ENCODE measurements around the gene KSR1.
"Not testable (repeated sequence)": the region's sequence is repeated elsewhere in the genome, so short reads cannot be mapped to it uniquely, and the experiment has no call there.

KSR1 gene

DNA sequence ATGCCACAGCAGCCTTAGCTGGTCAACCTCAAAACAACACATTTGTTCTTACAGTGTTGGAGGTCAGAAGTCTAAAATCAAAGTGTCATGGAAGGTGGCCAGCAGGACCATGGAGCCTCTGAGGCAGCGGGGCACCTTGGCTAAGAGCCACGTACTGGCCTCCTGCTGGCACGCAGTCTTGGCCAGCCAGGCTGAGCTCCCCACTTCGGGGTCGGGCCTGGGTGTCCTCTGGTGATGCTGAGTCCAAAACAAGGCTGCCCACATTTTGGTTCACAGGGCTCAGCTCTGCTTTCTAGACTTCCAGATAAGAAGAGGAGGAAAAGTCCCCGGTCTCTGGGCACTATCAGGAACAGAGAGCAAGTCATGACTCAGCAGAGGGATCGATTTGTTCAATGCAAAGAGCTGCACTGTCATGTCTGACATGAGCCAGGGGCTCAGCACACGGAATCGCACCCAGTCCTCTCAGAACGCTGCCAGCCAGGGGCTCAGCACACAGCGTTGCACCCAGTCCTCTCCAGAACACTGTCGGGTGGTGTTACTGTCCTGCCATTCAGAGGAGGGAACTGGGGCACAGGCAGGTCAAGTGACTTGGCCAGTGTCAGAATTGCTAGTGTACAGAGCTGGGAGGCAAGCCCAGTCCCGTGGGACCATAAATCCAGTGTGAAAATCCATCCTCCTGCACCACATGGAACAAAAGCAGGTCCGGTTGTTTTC lies 177.2 kb downstream of the KSR1 start:
- DNase-seq (ENCODE audit: low read depth, low spot score) = no peak

DNA sequence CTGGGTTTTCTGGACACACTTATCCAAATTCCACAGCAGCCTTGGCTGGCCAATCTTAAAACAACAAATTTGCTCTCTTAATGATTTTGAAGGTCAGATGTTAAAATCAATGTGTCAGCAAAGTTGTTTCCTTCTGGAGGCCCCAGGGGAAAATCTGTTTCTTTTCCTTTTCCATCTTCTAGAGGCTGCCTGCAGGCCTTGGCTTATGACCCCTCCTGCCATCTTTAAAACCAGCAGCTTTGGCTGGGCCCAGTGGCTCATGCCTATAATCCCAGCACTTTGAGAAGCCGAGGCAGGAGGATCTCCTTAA lies 177.7 kb downstream of the KSR1 start:
- DNase-seq (ENCODE audit: low read depth, low spot score) = no peak

DNA sequence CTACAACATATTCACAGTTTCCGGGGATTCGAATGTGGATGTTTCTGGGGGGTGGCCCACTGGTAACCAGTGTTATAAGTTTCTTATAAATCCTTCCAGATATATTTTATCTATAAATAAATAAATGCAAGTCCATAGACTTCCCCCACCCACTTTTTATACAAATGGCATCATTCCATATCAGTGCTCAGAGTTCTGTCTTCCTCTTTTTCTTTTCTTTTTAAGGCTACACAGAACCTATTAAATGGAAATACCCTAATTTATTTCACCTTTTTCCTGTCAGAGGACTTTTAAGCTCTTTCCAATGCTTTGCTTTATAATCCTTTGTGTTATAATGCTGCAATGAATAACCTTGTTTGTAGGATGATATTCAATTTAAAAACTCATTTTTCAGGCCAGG lies 178.5 kb downstream of the KSR1 start:
- DNase-seq (ENCODE audit: low read depth, low spot score) = no peak

DNA sequence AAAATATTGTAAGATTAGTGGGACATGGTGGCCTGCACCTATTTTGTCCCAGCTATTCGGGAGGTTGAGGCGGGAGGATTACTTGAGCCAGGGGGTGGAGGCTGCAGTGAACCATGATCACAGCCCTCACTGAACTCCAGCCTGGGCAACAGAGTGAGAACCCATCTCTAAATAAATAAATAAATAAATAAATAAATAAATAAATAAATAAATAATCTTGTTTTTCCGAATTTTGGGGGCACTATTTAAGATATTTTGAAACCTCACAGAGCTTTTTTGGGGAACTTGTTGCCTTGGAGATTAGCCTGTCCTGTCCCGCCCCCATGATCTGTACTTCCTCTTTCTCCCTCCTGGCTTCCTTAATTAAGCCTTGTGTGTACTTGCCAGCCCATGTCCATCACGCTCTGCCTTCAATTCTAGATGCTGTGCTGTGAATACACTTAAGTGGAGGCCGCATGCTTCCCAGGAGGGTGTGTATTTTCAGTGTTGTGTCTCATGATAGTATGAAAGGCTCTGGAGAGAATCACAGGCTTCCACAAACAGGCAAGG lies 179.1 kb downstream of the KSR1 start:
- DNase-seq (ENCODE audit: low read depth, low spot score) = no peak

DNA sequence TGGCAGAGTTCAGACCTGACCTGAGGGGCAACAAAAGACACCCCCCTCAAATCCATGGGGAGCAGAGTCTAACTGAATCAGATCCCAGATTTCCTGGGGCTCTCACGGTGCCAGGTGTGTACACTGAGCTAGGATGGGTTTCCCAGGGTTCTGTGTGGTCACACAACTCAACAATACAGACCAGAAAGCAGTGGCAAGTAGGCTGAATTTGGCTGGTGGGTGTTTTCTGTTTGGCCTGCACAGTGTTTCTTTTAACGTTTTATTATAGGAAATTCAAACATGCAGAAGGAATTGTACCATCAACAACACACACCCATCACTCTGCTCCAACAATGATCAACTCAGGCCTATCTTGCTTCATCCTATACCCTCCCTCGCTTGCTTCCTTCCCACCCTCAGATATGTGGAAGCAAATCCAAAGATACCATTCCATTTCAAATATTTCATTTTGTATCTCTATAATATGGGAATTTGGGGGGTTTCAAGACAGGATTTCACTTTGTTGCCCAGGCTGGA lies 179.8 kb downstream of the KSR1 start:
- not testable (repeated sequence) for DNase-seq (ENCODE audit: low read depth, low spot score)

DNA sequence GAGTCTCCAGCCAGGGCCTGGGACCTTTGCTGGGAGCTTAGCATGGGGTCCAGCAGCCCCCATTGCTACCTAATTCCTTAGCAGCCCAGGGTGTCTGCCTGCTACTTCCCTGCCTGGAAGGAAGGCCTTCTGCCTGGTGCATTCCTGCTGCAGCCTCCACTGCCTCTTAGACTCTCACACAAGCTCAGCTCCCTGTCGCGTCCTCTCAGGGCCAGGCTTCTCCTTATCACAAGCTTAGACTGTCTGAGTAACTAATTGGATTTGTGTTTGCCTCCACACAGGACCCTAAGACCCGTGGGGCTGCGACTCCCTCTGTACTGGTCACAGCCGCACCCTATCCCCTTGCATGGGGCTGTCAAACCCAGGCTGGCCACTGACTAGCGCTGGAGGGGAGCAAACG lies 181.6 kb downstream of the KSR1 start:
- DNase-seq (ENCODE audit: low read depth, low spot score) = not testable (repeated sequence)

DNA sequence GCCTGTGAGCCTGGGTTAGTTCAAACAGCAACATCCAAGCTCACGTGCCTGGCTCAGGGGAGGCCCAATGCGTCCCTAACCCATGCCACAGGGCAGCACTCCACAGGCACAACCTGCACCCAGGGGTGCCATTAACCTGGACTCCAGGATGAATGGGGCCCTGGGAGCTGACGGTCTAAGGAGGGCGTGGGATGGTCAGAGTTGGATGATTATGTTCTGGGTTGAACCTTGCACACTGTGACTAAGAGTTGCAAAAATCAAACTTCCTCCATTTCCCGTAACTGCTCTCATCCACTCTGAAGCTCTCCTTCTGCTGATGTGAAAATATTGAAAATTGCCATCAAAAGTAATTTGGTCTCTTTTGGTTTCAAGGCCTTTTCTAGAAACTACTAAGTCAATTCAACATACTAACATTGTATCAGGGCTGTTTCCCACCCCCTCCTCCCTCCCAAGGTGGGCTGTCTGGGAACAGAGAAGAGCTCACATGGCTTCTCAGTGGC lies 182.2 kb downstream of the KSR1 start:
- DNase-seq (ENCODE audit: low read depth, low spot score) = not testable (repeated sequence)

DNA sequence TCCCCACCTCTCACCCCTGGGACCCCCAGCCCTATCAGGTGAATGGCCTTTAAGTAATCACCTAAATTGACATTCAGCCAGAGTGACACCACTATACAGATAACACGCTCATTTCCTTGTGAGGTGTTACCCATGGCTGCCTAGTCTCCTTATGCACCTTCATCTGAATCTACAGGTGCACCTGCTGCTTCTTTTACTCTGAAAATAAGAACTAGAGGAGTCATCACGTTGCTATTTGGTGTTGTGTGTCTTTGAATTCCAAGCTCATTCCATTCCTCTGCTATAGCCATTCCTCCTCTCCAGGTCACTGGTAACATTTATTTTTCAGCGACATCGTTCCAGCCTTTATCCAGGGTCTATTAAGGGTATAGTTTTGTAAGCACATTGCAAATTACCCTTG lies 184.5 kb downstream of the KSR1 start:
- no peak for DNase-seq (ENCODE audit: low read depth, low spot score)

DNA sequence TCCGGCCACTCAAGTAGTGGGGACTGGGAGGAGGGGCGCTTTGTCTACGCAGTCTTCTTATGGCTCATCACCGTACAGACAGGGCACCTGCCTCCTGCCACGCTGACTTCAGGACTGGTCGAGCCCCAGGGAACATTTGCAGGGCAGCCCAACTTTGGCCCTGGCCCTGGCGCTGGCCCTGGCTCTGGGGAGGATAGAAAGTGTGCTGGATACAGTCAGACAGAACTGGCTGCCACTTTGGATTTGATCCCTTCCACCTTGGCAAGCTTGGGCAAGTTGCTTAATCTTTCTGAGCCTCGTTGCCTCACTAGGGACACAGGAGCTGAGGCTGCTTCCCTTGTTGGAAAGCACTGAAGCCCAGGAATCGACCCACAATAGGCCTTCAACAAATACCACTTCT lies 188.3 kb downstream of the KSR1 start:
- DNase-seq (ENCODE audit: low read depth, low spot score) = no peak

DNA sequence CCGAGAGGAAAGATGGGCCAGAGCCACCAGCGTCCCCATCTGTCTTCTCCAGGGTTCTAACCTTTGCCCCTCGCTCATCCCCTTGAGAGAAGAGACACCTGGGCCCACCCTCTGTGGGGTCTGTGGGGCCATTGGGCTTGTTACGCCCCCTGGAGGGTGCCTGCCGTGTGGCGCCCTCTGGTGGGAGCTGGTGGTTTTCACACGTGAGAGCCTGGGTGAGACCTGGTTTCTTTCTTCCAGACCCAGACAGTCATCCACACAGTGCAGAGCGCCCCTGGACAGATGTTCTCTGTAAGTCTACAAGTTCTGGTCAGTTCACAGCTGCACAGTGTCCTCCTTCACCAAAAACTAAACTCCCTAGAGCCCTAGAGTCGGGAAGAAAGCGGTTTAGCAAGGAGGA lies 189.4 kb downstream of the KSR1 start:
- not testable (repeated sequence) for DNase-seq (ENCODE audit: low read depth, low spot score)

DNA sequence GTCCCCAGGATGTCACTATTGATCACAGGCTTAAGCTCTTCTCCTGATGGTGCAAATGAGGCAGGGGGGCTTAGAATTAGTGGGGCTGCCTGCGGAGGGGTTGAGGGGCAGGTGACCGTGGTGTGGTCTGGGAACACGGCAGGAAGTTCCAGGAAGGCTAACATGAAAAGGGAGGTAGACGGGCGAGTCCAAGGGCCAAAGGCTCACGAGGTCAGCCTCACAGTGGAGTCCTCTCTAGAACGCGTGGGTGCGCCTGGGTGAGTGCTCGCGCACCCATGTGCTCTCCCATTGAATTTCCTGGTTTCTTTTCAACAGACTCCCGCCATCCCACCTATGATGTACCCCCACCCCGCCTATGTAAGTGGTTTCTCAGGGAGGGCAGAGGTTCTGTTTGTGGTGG lies 190.0 kb downstream of the KSR1 start:
- DNase-seq (ENCODE audit: low read depth, low spot score) = no peak

DNA sequence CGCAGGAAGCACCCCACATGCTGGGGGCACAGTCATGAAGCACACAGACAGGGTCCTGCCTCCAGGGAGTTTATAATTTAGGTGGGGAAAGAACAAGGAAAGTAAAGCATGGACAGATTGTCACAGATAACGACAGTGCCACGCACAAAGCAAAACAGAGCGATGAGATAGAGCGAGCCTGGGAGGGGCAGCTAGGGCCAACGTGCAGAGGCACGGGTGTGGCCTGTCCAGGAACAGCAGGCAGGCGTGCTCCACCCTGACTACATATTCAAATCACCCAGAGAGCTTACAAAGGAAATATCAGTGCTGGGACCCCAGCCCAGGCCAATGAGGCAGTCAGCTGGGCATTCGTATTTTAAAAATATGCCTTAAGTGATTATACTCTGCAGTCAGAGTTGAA lies 191.5 kb downstream of the KSR1 start:
- no peak for DNase-seq (ENCODE audit: low read depth, low spot score)

DNA sequence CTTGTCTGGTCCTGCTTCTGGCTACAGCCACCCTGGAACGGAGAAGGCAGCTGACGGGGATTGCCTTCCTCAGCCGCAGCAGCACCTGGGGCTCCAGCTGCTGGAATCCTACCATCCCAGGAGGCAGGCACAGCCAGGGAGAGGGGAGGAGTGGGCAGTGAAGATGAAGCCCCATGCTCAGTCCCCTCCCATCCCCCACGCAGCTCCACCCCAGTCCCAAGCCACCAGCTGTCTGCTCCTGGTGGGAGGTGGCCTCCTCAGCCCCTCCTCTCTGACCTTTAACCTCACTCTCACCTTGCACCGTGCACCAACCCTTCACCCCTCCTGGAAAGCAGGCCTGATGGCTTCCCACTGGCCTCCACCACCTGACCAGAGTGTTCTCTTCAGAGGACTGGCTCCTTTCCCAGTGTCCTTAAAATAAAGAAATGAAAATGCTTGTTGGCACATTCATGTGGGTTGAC lies 192.9 kb downstream of the KSR1 start:
- DNase-seq (ENCODE audit: low read depth, low spot score) = not testable (repeated sequence)

DNA sequence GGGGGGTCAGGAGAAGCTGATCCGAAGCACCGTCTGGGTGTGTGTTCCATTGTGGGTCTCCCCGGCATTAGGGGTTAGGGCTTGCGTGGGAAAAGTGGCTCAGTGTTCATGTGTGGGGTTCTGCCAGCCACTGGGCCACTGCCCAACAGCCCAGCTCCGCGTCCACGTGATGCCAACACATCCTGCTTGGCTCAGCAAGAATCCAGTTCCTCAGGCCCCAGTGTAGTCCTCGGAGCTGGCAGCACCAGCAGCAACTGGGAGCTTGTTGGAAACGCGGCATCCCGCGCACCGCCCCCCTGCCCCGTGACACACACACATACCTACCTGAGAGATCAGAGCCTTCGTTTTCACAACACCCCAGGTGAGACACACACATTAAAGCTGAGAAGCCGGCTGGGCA lies 193.7 kb downstream of the KSR1 start:
- no peak for DNase-seq (ENCODE audit: low read depth, low spot score)

DNA sequence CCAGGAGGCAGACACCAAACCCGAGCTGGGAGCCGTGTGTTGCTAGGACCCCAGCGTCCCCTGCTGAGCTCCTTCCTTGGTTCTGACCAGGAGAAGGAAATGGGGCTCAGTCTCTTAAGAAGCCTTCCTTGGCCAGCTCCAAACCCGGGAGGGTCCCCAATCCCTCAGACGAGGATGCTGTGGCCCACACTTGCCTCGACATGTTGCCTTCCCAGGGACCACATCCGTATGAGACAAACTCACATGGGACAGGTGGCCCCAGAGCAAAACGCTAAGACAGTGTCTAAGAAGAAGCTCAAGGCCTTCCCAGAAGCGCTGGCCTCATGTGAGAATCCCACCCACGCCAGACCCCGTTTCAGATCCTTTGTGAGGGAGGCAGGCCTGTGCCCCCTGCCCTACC lies 194.6 kb downstream of the KSR1 start:
- no peak for DNase-seq (ENCODE audit: low read depth, low spot score)

DNA sequence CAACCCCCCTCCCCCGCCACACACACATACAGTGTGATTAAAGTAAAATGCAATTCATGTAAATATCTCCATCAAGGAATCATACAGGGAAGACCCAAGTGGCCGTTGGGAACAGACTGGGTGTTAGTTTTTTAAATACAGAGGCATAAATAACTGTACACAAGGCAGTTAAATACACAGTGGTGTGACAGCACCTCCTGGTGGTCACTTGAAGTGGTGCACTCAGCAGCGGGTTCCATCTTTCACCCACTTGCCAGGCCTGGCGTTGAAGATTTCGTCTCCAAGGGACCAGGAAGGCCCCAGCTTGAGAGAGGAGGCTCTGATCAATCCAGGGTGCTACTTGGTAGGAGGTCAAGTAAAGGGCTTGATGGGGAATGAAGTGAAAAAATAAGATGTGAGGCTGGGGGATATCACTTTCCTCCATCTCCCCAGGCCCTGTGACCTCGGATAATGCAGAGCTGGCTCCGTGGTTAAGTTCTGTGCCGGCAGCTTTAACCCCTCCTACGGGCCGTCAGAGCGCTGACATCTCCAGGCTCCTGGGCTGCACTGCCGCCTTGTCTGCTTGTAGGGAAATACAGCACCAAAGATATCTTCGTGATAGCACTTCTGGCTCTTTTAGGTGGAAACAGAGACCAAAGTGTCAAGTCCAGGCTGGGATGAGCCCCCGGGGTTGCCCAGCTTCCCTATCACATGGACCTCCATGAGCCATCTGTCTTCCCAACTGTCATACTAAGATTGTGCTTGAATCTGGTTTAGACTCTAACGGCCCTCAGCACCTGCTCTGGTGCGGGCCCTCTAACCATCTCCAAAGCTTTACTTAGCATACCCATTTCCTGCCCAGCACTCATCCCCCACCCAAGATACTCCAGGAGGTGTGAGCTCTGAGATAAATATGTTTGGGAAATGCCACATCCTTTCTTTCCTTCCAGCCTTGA lies 195.4 kb downstream of the KSR1 start:
- no peak for DNase-seq (ENCODE audit: low read depth, low spot score)

DNA sequence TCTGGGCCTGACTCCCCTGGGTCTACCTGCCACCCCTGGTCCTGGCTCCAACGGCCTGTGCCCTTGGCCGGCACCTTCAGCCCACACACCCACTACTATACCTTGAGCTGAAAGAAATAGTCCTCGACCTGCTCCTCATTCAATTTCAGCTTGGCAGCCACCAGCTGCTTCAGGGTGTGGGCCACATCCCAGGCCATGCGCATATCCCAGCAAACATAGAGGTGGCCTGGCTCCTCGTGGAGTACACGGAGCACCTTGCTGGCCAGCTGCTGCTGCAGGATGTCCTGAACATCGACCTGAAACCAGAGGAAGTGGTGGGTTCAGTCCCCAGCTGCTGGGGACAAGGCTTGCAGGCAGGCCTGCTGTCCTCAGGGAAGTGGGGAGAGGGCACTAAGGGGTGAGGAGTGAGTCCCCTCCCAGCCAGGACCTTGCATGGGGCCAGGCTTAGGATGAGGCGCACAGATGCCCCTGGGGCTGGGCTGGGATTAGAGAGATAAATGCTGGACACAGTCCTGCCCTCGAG lies 197.3 kb downstream of the KSR1 start:
- DNase-seq (ENCODE audit: low read depth, low spot score) = not testable (repeated sequence)

DNA sequence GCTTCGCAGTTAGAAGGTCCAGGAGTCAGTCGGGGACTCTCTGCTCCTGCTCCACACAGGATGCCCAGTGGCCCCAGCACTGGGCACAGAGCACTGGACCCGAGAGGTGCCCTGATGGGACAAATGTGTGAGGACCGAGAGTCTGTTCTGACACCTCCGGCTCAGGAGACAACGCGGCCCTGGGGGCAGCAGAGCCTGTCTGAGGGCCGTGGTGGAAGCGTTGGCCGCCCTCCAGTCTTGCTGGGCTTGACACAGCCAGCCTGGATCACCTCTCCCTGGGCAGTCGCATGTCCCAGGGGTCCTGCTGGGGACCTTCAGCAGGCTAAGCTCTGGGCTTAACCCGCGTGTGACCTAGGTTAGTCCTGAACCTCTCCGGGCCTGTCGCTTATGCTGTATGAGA lies 197.9 kb downstream of the KSR1 start:
- DNase-seq (ENCODE audit: low read depth, low spot score) = no peak

DNA sequence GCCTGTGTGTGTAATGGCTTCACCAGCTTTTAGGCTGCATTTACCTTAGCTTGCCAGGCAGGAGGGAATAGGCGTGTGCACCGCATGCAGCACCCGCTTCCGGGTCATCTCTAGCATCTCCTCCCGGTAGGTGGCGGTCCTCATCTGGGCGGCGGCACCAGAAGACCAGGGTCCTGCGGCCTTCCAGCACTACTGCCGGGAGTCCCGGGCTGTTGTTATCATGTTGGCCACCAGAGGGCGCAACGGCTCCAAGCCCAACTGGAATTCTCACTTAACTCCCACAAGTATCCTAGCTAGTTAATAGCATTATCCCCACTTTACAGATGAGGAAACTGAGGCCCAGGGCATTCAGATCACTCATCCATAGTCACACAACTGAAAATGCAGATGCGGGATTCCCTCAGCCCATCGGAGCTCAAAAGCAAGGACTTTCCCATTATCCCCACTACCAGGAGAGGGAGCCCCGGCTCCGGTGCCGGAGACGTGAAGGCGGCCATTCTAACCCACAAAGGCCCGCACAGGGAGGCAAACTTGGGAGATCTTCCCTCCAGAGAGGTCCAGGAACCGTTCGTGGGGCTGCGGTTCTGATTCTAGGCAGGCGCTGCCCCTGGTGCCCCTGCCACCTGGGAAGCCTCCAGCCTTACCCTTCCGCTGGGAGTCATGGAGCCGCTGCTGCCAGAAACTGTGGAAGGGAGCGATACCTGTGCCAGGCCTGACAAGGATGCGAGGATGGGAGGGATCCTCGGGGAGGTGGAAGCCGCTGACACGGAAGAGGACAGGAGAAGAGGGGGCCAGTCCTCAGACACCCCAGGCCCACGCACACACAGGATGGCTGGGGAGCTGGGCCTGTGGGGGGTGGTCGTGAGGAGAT lies 198.6 kb downstream of the KSR1 start:
- peak; percentile 52 for DNase-seq (ENCODE audit: low read depth, low spot score)

DNA sequence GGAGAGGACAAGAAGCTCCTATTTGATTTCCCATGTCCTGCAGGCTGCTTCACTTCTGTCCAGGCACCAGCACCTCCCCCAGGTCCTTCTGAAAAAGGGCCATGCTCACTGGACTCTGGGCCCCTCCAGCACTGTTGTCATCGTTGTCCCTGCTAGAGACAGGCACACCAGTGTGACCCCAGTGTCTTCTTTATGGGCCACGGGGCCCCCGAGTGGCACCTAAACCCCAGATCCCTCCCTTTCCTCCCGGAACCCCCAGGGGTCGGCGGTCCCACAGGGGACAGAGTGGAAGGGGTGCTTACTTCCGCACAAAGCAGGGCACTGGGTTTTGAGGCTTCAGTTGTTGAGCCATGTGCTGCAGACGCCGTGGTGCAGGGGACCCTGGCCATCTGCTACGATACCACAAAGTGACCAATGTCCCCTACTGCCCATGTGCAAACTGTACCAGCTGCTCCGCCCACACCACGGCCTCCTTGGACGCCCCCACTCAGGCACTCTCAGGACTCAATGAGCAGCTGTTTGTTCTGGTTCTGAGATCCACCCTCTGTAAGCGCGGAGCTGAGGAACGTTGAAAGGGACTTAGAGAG lies 199.4 kb downstream of the KSR1 start:
- not testable (repeated sequence) for DNase-seq (ENCODE audit: low read depth, low spot score)

DNA sequence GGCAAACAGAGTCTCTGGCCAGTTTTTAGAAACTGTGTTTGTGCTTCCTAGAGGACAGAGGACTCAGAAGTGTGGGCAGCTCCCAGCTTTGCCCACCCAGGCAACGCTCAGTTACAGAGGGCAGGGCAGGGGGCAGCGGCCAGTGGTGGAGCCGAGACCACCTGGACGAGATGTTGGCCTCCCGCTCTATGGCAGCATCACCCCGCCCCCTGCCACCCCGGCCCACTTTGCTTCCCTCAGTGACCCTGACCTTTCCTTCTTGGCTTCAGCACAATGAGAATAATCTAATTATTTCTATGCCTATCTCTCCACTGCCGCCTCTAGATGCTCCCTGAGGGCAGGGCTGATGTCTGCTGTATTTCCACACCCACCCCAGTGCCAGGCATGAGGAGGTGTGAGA lies 200.4 kb downstream of the KSR1 start:
- not testable (repeated sequence) for DNase-seq (ENCODE audit: low read depth, low spot score)

Measured in iPS DF 19.7 (cell line).